Measurements from ENCODE around the gene P3H3.
"Not testable (repeated sequence)": the region's sequence is repeated elsewhere in the genome, so short reads cannot be mapped to it uniquely, and the experiment has no call there.

DNA sequence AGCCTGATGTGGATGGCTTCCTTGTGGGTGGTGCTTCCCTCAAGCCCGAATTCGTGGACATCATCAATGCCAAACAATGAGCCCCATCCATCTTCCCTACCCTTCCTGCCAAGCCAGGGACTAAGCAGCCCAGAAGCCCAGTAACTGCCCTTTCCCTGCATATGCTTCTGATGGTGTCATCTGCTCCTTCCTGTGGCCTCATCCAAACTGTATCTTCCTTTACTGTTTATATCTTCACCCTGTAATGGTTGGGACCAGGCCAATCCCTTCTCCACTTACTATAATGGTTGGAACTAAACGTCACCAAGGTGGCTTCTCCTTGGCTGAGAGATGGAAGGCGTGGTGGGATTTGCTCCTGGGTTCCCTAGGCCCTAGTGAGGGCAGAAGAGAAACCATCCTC is 42.1 kb downstream of the P3H3 start:
- not testable (repeated sequence) for TF ChIP-seq CTCF (conservative IDR thresholded peaks at IDR 0.05; ENCODE audit: low read depth in 2 of 2); POLR2AphosphoS5 (IDR thresholded peaks at IDR 0.05; ENCODE audit: low read depth); CREB1 (CRISPR knock-in tag; IDR thresholded peaks at IDR 0.05; ENCODE audit: low read depth); EZH2phosphoT487 (IDR thresholded peaks at IDR 0.05; ENCODE audit: unreplicated experiment); JUNB (IDR thresholded peaks at IDR 0.05; ENCODE audit: unreplicated experiment); ETS1 (IDR thresholded peaks at IDR 0.05); ZNF462 (CRISPR knock-in tag; IDR thresholded peaks at IDR 0.05)
